GM13976 (cell line): Measurements from ENCODE around the gene PHAF1.

Source experiments
- DNase-seq: peaks from one replicate; pipeline ENCODE4 v3.0.0; 2012; ENCODE audit warnings: low spot score
- CTCF ChIP-seq: IDR thresholded peaks from 2 replicates; pipeline ENCODE4 v1.5.1; 2012; ENCODE audit warnings: borderline replicate concordance, mild to moderate bottlenecking; ENCODE audit not compliant: insufficient read depth; ENCODE audit errors: extremely low read depth, missing control alignments, control extremely low read depth
- in situ Hi-C: fragments of 300-500 bp; cut with MboI; formaldehyde crosslinking; loops from one replicate; pipeline ENCODE4 v1.12.0; 2022; ENCODE audit warnings: low sequenced_read_pairs, mixed read lengths, inconsistent platforms; ENCODE audit not compliant: unreplicated experiment

PHAF1 gene

GRCh38 chr16:67082891-67083290 lies 26.9 kb upstream of the PHAF1 start:
- in situ Hi-C loops, result no loop called here
- TF ChIP-seq CTCF, result no peak
- no peak for DNase-seq

- no peak for TF ChIP-seq CTCF
- no peak for DNase-seq
- in situ Hi-C loops, result no loop called here
Measured at GRCh38 chr16:67084345-67085028, 25.3 kb upstream of the PHAF1 start.

GRCh38 chr16:67086822-67087221 lies 22.9 kb upstream of the PHAF1 start:
- no peak for DNase-seq
- in situ Hi-C loops, result no loop called here
- TF ChIP-seq CTCF, result no peak

GRCh38 chr16:67087291-67087690 lies 22.4 kb upstream of the PHAF1 start:
- DNase-seq, result no peak
- no peak for TF ChIP-seq CTCF
- in situ Hi-C loops, result no loop called here

GRCh38 chr16:67087803-67088202 lies 21.9 kb upstream of the PHAF1 start:
- DNase-seq, result no peak
- no peak for TF ChIP-seq CTCF
- in situ Hi-C loops, result no loop called here

- no peak for TF ChIP-seq CTCF
- DNase-seq, result no peak
- in situ Hi-C loops, result no loop called here
Measured at GRCh38 chr16:67088551-67088950, 21.2 kb upstream of the PHAF1 start.
